NCI-H2107 treated with DMSO at 0.1 percent for 48 hours (cell line): Measurements from ENCODE around the gene TEX264.
"Not testable (repeated sequence)": the region's sequence is repeated elsewhere in the genome, so short reads cannot be mapped to it uniquely, and the experiment has no call there.

Source experiments
- DNase-seq: peaks from one replicate; lab custom pipeline; 2025; ENCODE audit not compliant: unreplicated experiment; lab: John Stamatoyannopoulos, UW

The TEX264 gene

GRCh38 chr3:51712963-51713362 lies 41.9 kb downstream of the TEX264 start:
- no peak for DNase-seq

GRCh38 chr3:51715231-51715976 lies 44.4 kb downstream of the TEX264 start:
- no peak for DNase-seq

- no peak for DNase-seq
These were observed 44.9 kb downstream of the TEX264 start for GRCh38 chr3:51715977-51716294.

GRCh38 chr3:51716805-51717204 lies 45.8 kb downstream of the TEX264 start:
- no peak for DNase-seq

DNA sequence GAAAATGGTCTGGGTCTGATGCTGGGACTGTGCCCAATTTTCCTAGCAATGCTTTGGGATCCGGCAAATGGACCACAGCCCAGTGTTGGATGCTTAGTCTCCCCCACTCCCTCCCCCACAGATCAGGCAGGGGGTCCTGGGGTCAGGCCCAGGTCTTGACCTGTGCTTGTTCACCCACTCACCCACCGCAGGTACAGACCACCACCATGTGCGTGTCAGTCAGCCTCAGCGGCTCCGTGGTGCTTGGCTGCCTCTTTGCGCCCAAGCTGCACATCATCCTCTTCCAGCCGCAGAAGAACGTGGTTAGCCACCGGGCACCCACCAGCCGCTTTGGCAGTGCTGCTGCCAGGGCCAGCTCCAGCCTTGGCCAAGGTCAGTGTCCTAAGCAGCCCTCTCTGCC lies 46.4 kb downstream of the TEX264 start:
- DNase-seq = no peak

DNA sequence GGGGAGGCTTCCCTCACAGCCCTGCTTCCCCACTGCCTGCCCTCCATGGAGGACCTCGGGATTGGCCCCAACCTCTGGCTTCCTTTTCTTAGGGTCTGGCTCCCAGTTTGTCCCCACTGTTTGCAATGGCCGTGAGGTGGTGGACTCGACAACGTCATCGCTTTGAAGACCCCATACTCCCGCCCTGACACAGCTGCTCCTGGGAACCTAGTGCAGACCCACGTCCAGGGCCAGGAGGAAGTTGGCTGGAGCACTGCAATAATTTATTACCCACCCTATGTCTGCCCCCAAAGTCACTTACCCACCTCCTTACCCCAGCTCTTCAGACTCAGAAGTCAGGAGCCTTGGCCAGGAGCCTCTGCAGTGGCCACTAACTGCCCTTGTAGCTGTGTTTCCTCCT lies 46.9 kb downstream of the TEX264 start:
- no peak for DNase-seq

DNA sequence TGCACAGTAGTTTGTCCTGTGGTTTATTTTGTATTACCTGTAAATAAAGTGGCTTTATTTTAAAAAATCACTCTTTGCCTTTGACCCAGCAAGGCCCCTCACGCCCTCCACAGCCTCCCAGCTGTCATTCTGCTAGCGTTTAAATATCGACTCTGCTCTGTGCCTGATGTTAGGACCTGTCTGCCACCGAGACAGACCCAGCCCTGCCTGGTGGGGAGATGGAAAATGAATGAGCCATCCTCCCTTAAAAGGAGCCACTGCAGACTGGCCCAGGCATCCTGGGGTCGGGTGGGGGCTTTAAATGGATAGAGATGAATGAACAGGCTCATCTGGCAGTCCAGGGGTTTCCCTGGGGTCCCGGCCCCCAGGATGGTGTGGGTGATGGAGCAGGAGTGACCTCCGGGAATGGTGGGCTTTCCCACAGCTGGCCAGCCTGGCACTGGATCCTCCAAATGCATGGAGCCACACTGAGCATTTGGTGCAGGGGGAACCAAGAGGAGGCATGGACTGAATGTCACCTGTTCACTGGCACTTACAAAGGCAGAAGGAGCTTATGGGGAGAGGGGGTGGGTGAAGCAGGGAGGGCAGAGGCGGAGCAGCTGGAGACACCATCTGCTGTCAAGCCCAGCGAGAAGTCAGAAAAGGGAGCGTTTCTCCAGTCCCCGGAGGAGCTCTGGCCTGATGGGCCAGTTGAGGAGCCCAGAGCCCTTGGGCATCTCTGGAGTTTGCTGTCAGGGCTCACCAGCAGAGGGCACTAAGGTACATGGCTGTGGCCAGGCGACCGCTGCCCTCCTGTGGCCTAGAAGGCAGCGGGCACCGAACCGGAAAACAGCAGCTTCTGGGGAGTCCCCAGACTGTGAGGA lies 47.7 kb downstream of the TEX264 start:
- DNase-seq = peak; percentile 20

DNA sequence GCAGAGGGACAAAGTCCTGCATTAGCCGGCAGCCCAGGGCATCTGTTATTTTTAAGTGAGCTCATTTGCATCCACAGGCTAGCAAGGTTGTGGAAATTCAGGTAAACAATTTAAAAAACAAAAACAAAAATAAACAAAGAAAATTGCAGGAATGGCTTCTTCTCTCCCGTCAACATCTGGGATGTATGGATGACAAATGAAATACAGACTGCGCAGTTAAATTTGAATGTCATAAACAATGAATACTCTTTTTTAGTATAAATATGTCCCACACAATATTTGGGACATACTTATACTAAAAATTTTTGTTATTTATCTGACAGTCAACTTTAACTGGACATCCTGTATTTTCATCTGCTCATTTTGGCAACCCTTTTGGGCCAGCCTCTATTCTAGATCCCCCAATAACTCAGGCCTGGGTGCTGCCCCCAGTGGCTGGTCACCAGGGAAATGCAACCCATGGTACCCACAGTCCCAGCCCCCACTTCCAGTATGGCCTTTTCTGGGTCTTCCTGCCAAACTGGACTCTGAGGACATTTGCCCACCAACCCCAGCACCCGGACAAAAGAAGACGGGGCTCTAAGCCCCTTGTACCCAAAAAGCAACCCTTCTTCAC lies 48.5 kb downstream of the TEX264 start:
- no peak for DNase-seq

GRCh38 chr3:51720292-51721061 lies 49.4 kb downstream of the TEX264 start:
- DNase-seq = no peak

DNA sequence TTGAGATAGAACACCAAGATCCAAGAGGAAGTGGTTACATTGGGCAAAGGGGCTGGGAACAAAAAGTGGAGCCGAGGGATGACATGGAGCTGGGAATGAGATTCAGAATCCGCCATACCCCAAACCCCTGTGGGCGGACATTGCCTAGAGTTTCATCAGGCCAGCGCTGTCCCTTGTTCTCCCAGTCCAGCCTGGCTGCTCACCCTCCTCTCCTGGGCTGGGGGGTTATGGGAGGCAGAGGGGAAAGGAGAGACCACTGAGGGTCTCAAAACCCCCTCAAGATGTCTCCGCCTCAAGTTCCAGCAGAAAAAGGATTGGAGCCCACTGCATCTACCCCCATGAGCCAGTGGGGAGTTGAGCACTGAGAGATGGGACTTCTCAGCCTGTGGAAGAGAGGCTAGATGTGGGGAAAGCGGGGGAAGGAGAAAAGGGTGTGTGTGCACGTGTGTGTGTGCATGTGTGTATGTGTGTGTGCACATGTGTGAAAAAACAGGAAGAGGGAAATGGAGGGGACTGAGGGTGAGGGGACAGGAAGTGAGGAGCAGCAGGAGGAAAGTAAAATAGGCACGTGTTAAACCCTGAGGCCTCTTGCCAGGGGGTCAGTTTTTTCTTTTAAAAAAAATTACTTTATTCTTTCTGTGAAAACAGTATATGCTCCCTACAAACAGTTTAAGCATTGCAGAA lies 50.2 kb downstream of the TEX264 start:
- DNase-seq = no peak

GRCh38 chr3:51722362-51722761 lies 51.3 kb downstream of the TEX264 start:
- DNase-seq = no peak

DNA sequence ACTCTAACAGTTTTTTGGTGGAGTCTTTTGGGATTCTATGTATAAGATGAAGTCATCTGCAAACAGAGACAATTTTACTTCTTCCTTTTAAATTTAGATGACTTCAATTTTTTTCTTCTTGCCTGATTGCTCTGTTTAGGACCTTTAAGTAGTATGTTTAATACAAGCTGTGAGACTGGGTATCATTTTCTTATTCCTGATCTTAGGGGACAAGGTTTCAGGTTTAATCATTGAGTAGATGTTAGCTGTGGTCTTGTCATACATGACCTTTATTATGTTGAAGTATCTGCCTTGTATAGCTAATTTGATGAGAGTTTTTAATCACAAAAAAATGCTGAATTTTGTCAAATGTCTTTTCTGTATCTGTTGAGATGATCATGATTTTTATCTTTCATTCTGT lies 56.4 kb downstream of the TEX264 start:
- no peak for DNase-seq

GRCh38 chr3:51729042-51729633 lies 58.1 kb downstream of the TEX264 start:
- DNase-seq = no peak

DNA sequence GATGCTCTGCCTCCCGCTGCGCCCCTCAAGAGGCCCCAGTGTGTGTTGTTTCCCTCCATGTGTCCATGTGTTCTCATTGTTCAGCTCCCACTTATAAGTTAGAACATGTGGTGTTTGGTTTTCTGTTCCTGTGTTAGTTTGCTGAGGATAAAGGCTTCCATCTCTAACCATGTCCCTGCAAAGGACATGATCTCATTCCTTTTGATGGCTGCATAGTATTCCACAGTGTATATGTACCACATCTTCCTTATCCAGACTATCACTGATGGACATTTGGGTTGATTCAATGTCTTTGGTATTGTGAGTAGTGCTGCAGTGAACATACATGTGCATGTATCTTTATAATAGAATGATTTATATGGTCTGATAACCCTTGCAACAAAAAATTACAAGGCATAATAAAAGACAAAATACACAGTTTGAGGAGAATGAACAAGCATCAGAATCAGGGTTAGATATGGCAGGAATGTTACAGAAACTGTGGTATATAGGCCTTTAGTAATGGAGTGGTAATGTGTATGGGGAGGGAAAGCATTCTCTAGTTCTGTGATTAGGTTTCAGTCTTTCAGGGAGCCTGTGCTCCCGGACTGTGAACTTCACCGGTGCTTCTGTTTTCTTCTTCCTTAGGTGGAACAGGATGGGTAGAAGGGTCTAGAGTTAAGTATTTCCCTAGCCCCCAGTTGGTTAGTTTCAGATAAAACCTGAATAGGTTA lies 63.0 kb downstream of the TEX264 start:
- no peak for DNase-seq

DNA sequence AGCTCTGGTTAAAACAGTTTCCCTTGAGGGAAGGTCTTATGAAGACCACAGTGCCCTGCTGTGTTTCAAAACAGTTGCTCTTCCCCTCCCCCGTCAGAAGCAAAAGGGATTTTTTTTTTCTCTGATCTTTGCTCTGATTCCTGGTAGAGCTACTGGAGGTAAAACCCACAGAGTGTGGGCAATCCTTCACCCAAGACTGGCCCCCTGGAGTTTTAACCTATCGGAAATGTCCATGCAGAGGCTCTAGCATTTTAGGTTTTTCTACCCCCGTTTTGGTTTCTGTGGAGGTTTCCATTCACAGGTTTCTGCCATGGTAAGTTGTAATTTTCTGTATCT lies 63.5 kb downstream of the TEX264 start:
- DNase-seq = no peak

DNA sequence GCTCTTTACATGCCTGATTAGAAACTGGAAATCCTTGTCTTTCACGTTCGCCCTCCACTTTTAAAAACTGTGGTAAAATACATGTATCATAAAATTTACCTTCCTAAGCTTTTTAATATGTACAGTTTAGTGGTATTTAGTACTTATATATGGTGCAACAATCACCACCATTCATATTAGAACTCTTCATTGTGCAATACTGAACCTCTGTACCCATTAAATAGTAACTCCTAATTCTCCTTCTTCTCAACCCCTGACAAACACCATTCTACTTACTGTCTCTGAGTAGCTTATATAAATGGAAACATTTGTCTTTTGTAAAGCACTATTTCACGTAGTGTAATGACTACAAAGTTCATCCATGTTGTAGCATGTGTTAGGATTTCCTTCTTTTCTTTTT lies 64.0 kb downstream of the TEX264 start:
- DNase-seq = no peak

- no peak for DNase-seq
These were observed 64.9 kb downstream of the TEX264 start for GRCh38 chr3:51735950-51736349.

DNA sequence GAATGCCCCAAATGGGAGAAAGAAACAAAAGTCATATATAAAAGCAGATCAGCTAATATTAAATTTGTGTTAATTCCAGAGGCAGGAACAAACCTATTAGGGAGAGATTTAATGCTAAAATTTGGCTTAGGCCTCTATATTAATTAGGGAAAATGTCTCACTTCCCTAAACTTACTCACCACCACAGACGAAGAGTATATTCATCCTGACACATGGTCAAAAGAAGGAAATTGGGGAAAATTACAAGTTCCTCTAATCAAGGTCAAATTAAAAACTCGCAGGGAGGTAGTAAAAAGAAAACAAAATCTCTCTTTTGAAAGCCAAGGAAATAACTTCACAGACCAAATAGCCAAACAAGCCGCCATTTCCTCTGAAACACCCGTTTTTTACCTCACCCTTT lies 68.1 kb downstream of the TEX264 start:
- DNase-seq = no peak

GRCh38 chr3:51742320-51742719 lies 71.3 kb downstream of the TEX264 start:
- DNase-seq = not testable (repeated sequence)

- DNase-seq = not testable (repeated sequence)
These were observed 71.9 kb downstream of the TEX264 start for GRCh38 chr3:51742978-51743377.
